NOMO-1 treated with dmso at 0.1 percent for 144 hours (cell line): ENCODE results near the gene UQCR10.
"Not testable (repeated sequence)": the region's sequence is repeated elsewhere in the genome, so short reads cannot be mapped to it uniquely, and the experiment has no call there.

Source experiments
- DNase-seq: peaks from one replicate; lab custom pipeline; 2025; ENCODE audit not compliant: unreplicated experiment; lab: John Stamatoyannopoulos, UW

The UQCR10 gene

GRCh38 chr22:29737251-29738117 is 29.7 kb upstream of the UQCR10 start:
- DNase-seq = no peak

- no peak for DNase-seq
These were observed 28.9 kb upstream of the UQCR10 start for GRCh38 chr22:29738118-29738815.

GRCh38 chr22:29739346-29739875 is 27.8 kb upstream of the UQCR10 start:
- no peak for DNase-seq

- no peak for DNase-seq
These were observed 27.0 kb upstream of the UQCR10 start for GRCh38 chr22:29740216-29740615.

- DNase-seq = no peak
These were observed 25.2 kb upstream of the UQCR10 start for GRCh38 chr22:29741926-29742325.

GRCh38 chr22:29742326-29742725 is 24.8 kb upstream of the UQCR10 start:
- DNase-seq = no peak

GRCh38 chr22:29744902-29745301 is 22.3 kb upstream of the UQCR10 start:
- DNase-seq = no peak

GRCh38 chr22:29747832-29748231 is 19.3 kb upstream of the UQCR10 start:
- no peak for DNase-seq

GRCh38 chr22:29748248-29748893 is 18.8 kb upstream of the UQCR10 start:
- DNase-seq = no peak

GRCh38 chr22:29750029-29750428 is 17.1 kb upstream of the UQCR10 start:
- DNase-seq = no peak

GRCh38 chr22:29750559-29751538 is 16.3 kb upstream of the UQCR10 start:
- DNase-seq = peak; percentile 58

GRCh38 chr22:29751669-29752068 is 15.5 kb upstream of the UQCR10 start:
- DNase-seq = no peak

GRCh38 chr22:29753808-29754657 is 13.1 kb upstream of the UQCR10 start:
- DNase-seq = no peak

- DNase-seq = not testable (repeated sequence)
These were observed 12.3 kb upstream of the UQCR10 start for GRCh38 chr22:29754658-29755395.

- DNase-seq = no peak
These were observed 11.3 kb upstream of the UQCR10 start for GRCh38 chr22:29755889-29756288.

GRCh38 chr22:29756341-29756740 is 10.8 kb upstream of the UQCR10 start:
- no peak for DNase-seq

- no peak for DNase-seq
These were observed 10.1 kb upstream of the UQCR10 start for GRCh38 chr22:29757096-29757495.

- no peak for DNase-seq
These were observed 9.0 kb upstream of the UQCR10 start for GRCh38 chr22:29758068-29758622.
